CD14-positive monocyte (primary cell): ENCODE results near the gene LCAT. TPM values are rescaled to one million over a fixed set of nuclear protein-coding genes. Genes with fewer than 3 reads are reported as not detected.

Experiments
- DNase-seq, 3 donors: peaks; one replicate each; pipeline ENCODE4 v3.0.0-alpha.2; 2011 to 2022
- H2AFZ ChIP-seq: 2 replicates; pipeline ENCODE4 v1.6.0; 2012; ENCODE audit warnings: mild to moderate bottlenecking, low read depth, low read length, inconsistent platforms; ENCODE audit not compliant: insufficient read depth, poor library complexity, severe bottlenecking
- H3K27ac ChIP-seq, 2 donors: 1 replicate in 1 of 2; 2 replicates in 1 of 2; pipeline ENCODE4 v1.5.1; 2012 to 2013; ENCODE audit warnings: low read length in 2 of 2, control low read depth in 1 of 2, inconsistent platforms in 1 of 2, low read depth in 1 of 2, mild to moderate bottlenecking in 1 of 2
- H3K27me3 ChIP-seq, 2 donors: one replicate each; pipeline versions ENCODE4 v1.6.0 to v1.6.1; 2011 to 2013; ENCODE audit warnings: low read length in 2 of 2; ENCODE audit not compliant: control insufficient read depth in 2 of 2, insufficient read depth in 2 of 2
- H3K36me3 ChIP-seq, 2 donors: replicated peaks in 1 of 2; 1 replicate in 1 of 2; 2 replicates in 1 of 2; pipeline versions ENCODE4 v1.5.1 to v1.6.1; 2012 to 2013; ENCODE audit warnings: low read length in 2 of 2, control low read depth in 1 of 2, inconsistent platforms in 1 of 2, mild to moderate bottlenecking in 1 of 2; ENCODE audit not compliant: insufficient read depth in 2 of 2, control insufficient read depth in 1 of 2
- H3K4me1 ChIP-seq, 2 donors: 1 replicate in 1 of 2; 2 replicates in 1 of 2; pipeline versions ENCODE4 v1.5.1 to v1.6.1; 2012 to 2013; ENCODE audit warnings: low read length in 2 of 2, control low read depth in 1 of 2, inconsistent platforms in 1 of 2, mild to moderate bottlenecking in 1 of 2, moderate library complexity in 1 of 2; ENCODE audit not compliant: insufficient read depth in 2 of 2, control insufficient read depth in 1 of 2
- H3K4me2 ChIP-seq: replicated peaks from 2 replicates; pipeline ENCODE3; 2012; ENCODE audit warnings: low read length, moderate library complexity, mild to moderate bottlenecking; ENCODE audit not compliant: poor library complexity, severe bottlenecking; ENCODE audit errors: extremely low read depth
- H3K4me3 ChIP-seq, 3 experiments: fragments of 200-600 bp in 1 of 3; sonication (generic) in 1 of 3; replicated peaks in 1 of 3; 1 replicate in 2 of 3; 2 replicates in 1 of 3; pipeline ENCODE4 v1.5.1; 2011 to 2013; ENCODE audit warnings: low read length in 3 of 3, mild to moderate bottlenecking in 3 of 3, control low read depth in 2 of 3, low read depth in 2 of 3, inconsistent platforms in 1 of 3, moderate library complexity in 1 of 3
- H3K79me2 ChIP-seq: 2 replicates; pipeline ENCODE4 v1.6.0; 2012; ENCODE audit warnings: mild to moderate bottlenecking, control low read depth, inconsistent platforms, low read length, moderate library complexity; ENCODE audit not compliant: insufficient read depth
- H3K9ac ChIP-seq: 2 replicates; pipeline ENCODE4 v1.6.0; 2017; ENCODE audit warnings: low read length, mild to moderate bottlenecking; ENCODE audit not compliant: insufficient read depth, poor library complexity, severe bottlenecking
- H3K9me3 ChIP-seq, 2 donors: replicated peaks in 1 of 2; 1 replicate in 1 of 2; 2 replicates in 1 of 2; pipeline versions ENCODE4 v1.5.1 to v1.6.1; 2012 to 2013; ENCODE audit warnings: low read length in 2 of 2, control low read depth in 1 of 2; ENCODE audit not compliant: control insufficient read depth in 1 of 2, insufficient read depth in 1 of 2
- H4K20me1 ChIP-seq: 2 replicates; pipeline ENCODE4 v1.6.0; 2012; ENCODE audit warnings: mild to moderate bottlenecking, low read length, control low read depth, moderate library complexity; ENCODE audit not compliant: insufficient read depth
- H3K27ac Mint-ChIP-seq, 7 donors: one replicate each; pipeline ENCODE4 v1.8.0; 2020; ENCODE audit warnings: mild to moderate bottlenecking in 7 of 7, mixed read lengths in 7 of 7, moderate library complexity in 6 of 7, inconsistent platforms in 2 of 7
- H3K27me3 Mint-ChIP-seq, 3 donors: one replicate each; pipeline ENCODE4 v1.8.0; 2021 to 2022; ENCODE audit warnings: low read depth in 3 of 3, mild to moderate bottlenecking in 3 of 3, mixed read lengths in 3 of 3, moderate library complexity in 3 of 3, inconsistent platforms in 1 of 3
- H3K36me3 Mint-ChIP-seq, 2 donors: one replicate each; pipeline ENCODE4 v1.8.0; 2020; ENCODE audit warnings: mixed read lengths in 2 of 2, inconsistent platforms in 1 of 2, mild to moderate bottlenecking in 1 of 2
- H3K4me1 Mint-ChIP-seq: one replicate; pipeline ENCODE4 v1.8.0; 2020; ENCODE audit warnings: mild to moderate bottlenecking, mixed read lengths
- H3K4me3 Mint-ChIP-seq, 2 donors: one replicate each; pipeline ENCODE4 v1.8.0; 2020; ENCODE audit warnings: mild to moderate bottlenecking in 2 of 2, mixed read lengths in 2 of 2, moderate library complexity in 1 of 2
- H3K9me3 Mint-ChIP-seq, 7 donors: one replicate each; pipeline ENCODE4 v1.8.0; 2020 to 2022; ENCODE audit warnings: mixed read lengths in 7 of 7, mild to moderate bottlenecking in 6 of 7, moderate library complexity in 6 of 7, inconsistent platforms in 2 of 7
- WGBS: methylation state at CpG from one replicate; pipeline ENCODE4 v1.1.5; 2013; ENCODE audit warnings: missing lambda C conversion rate; ENCODE audit not compliant: insufficient coverage; 5-methylcytosine and 5-hydroxymethylcytosine counted together
- intact Hi-C, 2 donors: fragments of 100-400 bp; cut with micrococcal nuclease; formaldehyde crosslinking; loops; one replicate each; pipeline versions ENCODE4 v1.15.0 to v1.15.1; 2023
- polyA plus RNA-seq, 3 donors: library from polyadenylated mRNA; depleted of rRNA in 1 of 3; unstranded in 2 of 3; stranded (reverse) in 1 of 3; fragments of 300-500 nt in 2 of 3; fragments of >200 nt in 1 of 3; fragmentation: Illumina TruSeq in 2 of 3; gene quantifications; 1 replicate in 2 of 3; 2 replicates in 1 of 3; pipeline ENCODE4 v1.2.3, GENCODE V29; 2012 to 2021
- TF ChIP-seq, protein P1 (sequence below): fragments of 200-600 bp; IDR thresholded peaks from one replicate; pipeline ENCODE4 v1.8.0; 2022; ENCODE audit warnings: antibody characterized with exemption, mild to moderate bottlenecking

Gene LCAT
- polyA plus RNA-seq, 3 donors = 0.17 to 16.2 TPM; not detected in 1

DNA sequence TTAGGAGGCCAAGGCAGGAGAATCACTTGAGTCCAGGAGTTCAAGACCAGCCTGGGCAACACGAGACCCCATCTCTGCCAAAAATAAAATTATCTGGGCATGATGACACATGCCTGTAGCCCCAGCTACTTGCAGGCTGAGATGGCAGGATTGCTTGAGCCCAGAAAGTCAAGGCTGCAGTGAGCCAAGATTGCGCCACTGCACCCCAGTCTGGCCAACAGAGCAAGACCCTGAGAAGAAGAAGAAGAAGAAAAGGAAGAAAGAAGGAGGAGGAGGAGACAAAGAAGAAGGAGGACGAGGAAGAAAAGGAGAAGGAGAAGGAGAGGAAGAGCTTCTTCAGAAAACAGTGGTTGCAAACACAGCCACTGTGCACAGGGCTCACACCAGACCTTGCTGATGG lies 44.8 kb upstream of the LCAT start:
- TF ChIP-seq, protein P1, sequence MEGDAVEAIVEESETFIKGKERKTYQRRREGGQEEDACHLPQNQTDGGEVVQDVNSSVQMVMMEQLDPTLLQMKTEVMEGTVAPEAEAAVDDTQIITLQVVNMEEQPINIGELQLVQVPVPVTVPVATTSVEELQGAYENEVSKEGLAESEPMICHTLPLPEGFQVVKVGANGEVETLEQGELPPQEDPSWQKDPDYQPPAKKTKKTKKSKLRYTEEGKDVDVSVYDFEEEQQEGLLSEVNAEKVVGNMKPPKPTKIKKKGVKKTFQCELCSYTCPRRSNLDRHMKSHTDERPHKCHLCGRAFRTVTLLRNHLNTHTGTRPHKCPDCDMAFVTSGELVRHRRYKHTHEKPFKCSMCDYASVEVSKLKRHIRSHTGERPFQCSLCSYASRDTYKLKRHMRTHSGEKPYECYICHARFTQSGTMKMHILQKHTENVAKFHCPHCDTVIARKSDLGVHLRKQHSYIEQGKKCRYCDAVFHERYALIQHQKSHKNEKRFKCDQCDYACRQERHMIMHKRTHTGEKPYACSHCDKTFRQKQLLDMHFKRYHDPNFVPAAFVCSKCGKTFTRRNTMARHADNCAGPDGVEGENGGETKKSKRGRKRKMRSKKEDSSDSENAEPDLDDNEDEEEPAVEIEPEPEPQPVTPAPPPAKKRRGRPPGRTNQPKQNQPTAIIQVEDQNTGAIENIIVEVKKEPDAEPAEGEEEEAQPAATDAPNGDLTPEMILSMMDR = no peak
- H3K9me3 ChIP-seq = no peaks in the 10 kb centered on the region
- peaks cover 22 to 34% of the 10 kb centered on the region in 2 donors for H3K36me3 ChIP-seq
- peaks cover 59% of the 10 kb centered on the region for H3K4me1 Mint-ChIP-seq
- peaks cover 36% of the 10 kb centered on the region for H4K20me1 ChIP-seq
- H3K79me2 ChIP-seq = peaks cover 13% of the 10 kb centered on the region
- peak overlapping the region in 1 of 2 donors; percentile 53 for H3K4me3 Mint-ChIP-seq
- WGBS = 62% methylated on average over 3 of the region's 3 CpGs
- no peaks in the 10 kb centered on the region for H3K27me3 Mint-ChIP-seq
- no peak overlapping the region for H3K9ac ChIP-seq
- H3K9me3 Mint-ChIP-seq = no peaks in the 10 kb centered on the region
- H3K27me3 ChIP-seq = no peaks in the 10 kb centered on the region
- no peak overlapping the region for H2AFZ ChIP-seq
- H3K36me3 Mint-ChIP-seq = peaks cover 24 to 30% of the 10 kb centered on the region in 2 donors
- no peak overlapping the region for H3K4me3 ChIP-seq
- DNase-seq = no peak
- peak overlapping the region in 3 of 7 donors; percentile 64 to 86 (median 65) for H3K27ac Mint-ChIP-seq
- intact Hi-C loops = no loop called here
- H3K4me2 ChIP-seq = no peak overlapping the region
- H3K27ac ChIP-seq = peak overlapping the region in 1 of 2 donors; percentile 7
- H3K4me1 ChIP-seq = peaks cover 42 to 47% of the 10 kb centered on the region in 2 donors

- Mint-ChIP-seq H3K4me1 (peaks cover 57% of the 10 kb centered on the region), H3K9me3 (peaks cover 0 to 6% (median 3%) of the 10 kb centered on the region in 7 donors), H3K4me3 (no peak overlapping the region), H3K27me3 (peaks cover 0 to 2% (median 0%) of the 10 kb centered on the region in 3 donors), H3K27ac (peak overlapping the region in 3 of 7 donors; percentile 6 to 73 (median 12)), H3K36me3 (peaks cover 23 to 29% of the 10 kb centered on the region in 2 donors)
- peaks cover 19 to 31% of the 10 kb centered on the region in 2 donors for H3K36me3 ChIP-seq
- H3K27me3 ChIP-seq = no peaks in the 10 kb centered on the region
- H3K4me1 ChIP-seq = peaks cover 35 to 40% of the 10 kb centered on the region in 2 donors
- no peak overlapping the region for H3K27ac ChIP-seq
- WGBS = 87% methylated on average over 9 of the region's 11 CpGs
- peaks cover 31% of the 10 kb centered on the region for H4K20me1 ChIP-seq
- peaks cover 8% of the 10 kb centered on the region for H3K79me2 ChIP-seq
- H3K4me2 ChIP-seq = no peak overlapping the region
- no peak overlapping the region for H2AFZ ChIP-seq
- TF ChIP-seq, protein P1 = no peak
- H3K9ac ChIP-seq = no peak overlapping the region
- no peak overlapping the region for H3K4me3 ChIP-seq
- intact Hi-C loops = no loop called here
- no peak for DNase-seq
- H3K9me3 ChIP-seq = no peaks in the 10 kb centered on the region
Measured at GRCh38 chr16:67987460-67988160, 43.7 kb upstream of the LCAT start.
